ENCODE measurements around the gene HDAC1. TPM values are rescaled to one million over a fixed set of nuclear protein-coding genes. Genes with fewer than 3 reads are reported as not detected.

HDAC1 gene
- total and polyA plus RNA-seq, 10 of the 15 experiments (the other 5 are each of a cell fraction or from before 2014, with no cell fraction given) = 147 to 331 (median 168) TPM

- H3K4me3 ChIP-seq = no peak overlapping the region
- no peak for FAIRE-seq
- SMC1A ChIA-PET (ENCODE audit: uncharacterized antibody, unreplicated experiment) = interaction anchor here (0.6 to 5.2 kb wide), 9 partner anchors 13 to 79 kb away, joined by 3 to 37 read pairs (median 3); partner anchors contain the start of gene CCDC28B
- peak overlapping the region; percentile 12; the same call in 1 of the 2 replicates for H2AFZ ChIP-seq (ENCODE audit: control insufficient read depth, low read depth, low read length)
- no peaks in the 10 kb centered on the region for H4K20me1 ChIP-seq (ENCODE audit: control insufficient read depth, insufficient read depth)
- no peaks in the 10 kb centered on the region for H3K27me3 ChIP-seq (replicated peaks in 1 of 2; ENCODE audit: control insufficient read depth in 2 of 2, insufficient read depth in 2 of 2, low read length in 1 of 2)
- in situ Hi-C loops (cut with MboI) = no loop called here
- no peaks in the 10 kb centered on the region for H3K79me2 ChIP-seq (ENCODE audit: control insufficient read depth, insufficient read depth, low read length)
- no TSS peak for BruUV-seq (replicated peaks)
- H3K9ac ChIP-seq (ENCODE audit: control insufficient read depth, insufficient read depth, low read length) = no peak overlapping the region
- CTCF ChIA-PET = interaction anchor here (0.8 to 5.3 kb wide), 8 partner anchors 10 to 159 kb away, joined by 3 to 50 read pairs (median 4); no protein-coding TSS in a partner anchor
- RAD21 ChIA-PET (ENCODE audit: unreplicated experiment) = interaction anchor here (0.6 to 3.8 kb wide), 3 partner anchors 12 to 74 kb away, joined by 3 to 34 read pairs (median 5); no protein-coding TSS in a partner anchor
- no peak overlapping the region for H3K27ac ChIP-seq (ENCODE audit: control insufficient read depth, insufficient read depth)
- ATAC-seq = peak; percentile 5; the same call in 2 of the 3 replicates
- H3K4me2 ChIP-seq (ENCODE audit: control insufficient read depth, insufficient read depth) = peak overlapping the region; percentile 50; the same call in 1 of the 2 replicates
- peaks cover 21% of the 10 kb centered on the region for H3K4me1 ChIP-seq (ENCODE audit: control insufficient read depth, insufficient read depth, low read length)
- no peaks in the 10 kb centered on the region for H3K9me3 ChIP-seq (replicated peaks; ENCODE audit: control insufficient read depth, insufficient read depth, low read length)
- no peaks in the 10 kb centered on the region for H3K36me3 ChIP-seq (ENCODE audit: control insufficient read depth in 2 of 2, insufficient read depth in 2 of 2, low read length in 1 of 2)
- intact Hi-C loops (cut with micrococcal nuclease; ENCODE audit: unreplicated experiment) = no loop called here
- WGBS (ENCODE audit: insufficient coverage, insufficient replicate concordance, low lambda C conversion rate, missing lambda C conversion rate) = 38% methylated on average over 7 of the region's 7 CpGs
- no peak for DNase-seq (ENCODE audit: low read depth, low spot score)
- POLR2A ChIA-PET = interaction anchor here (0.6 to 1.1 kb wide), 5 partner anchors 7 to 159 kb away, joined by 3 to 7 read pairs (median 4); partner anchors contain the start of gene CCDC28B
- TF ChIP-seq NFYA (IDR thresholded peaks at IDR 0.05; ENCODE audit: borderline replicate concordance, low read depth, low read length) = no peak
- no peak for TF ChIP-seq BHLHE40 (IDR thresholded peaks at IDR 0.05; ENCODE audit: borderline replicate concordance in 1 of 2, low read depth in 2 of 2, low read length in 1 of 2)
- TF ChIP-seq FOXK2 (IDR thresholded peaks at IDR 0.05) = no peak
- no peak for TF ChIP-seq NRF1 (conservative IDR thresholded peaks at IDR 0.05; ENCODE audit: low read depth, low read length)
- no peak for TF ChIP-seq NFYB (IDR thresholded peaks at IDR 0.05; ENCODE audit: insufficient read depth, low read depth, low read length)
- TF ChIP-seq TCF12 (IDR thresholded peaks at IDR 0.05; ENCODE audit: low read depth, low read length) = 0 out of 2 replicates have a peak, but pooled peaks have one; percentile 40
- no peak for TF ChIP-seq SRF (IDR thresholded peaks at IDR 0.05; ENCODE audit: low read depth in 2 of 2, low read length in 2 of 2)
- no peak for TF ChIP-seq SMARCA5 (IDR thresholded peaks at IDR 0.05)
- TF ChIP-seq IRF5 (IDR thresholded peaks at IDR 0.05; ENCODE audit: borderline replicate concordance) = no peak
- no peak for TF ChIP-seq JUND (IDR thresholded peaks at IDR 0.05; ENCODE audit: low read depth, low read length)
- TF ChIP-seq GABPA (IDR thresholded peaks at IDR 0.05; ENCODE audit: low read depth) = no peak
- TF ChIP-seq KAT2A (conservative IDR thresholded peaks at IDR 0.05; ENCODE audit: control insufficient read depth, low read depth, low read length) = no peak
- TF ChIP-seq POU2F2 (IDR thresholded peaks at IDR 0.05; ENCODE audit: borderline replicate concordance, low read depth, low read length) = no peak
- no peak for TF ChIP-seq RB1 (IDR thresholded peaks at IDR 0.05; ENCODE audit: borderline replicate concordance)
- TF ChIP-seq PRDM15 (CRISPR knock-in tag; IDR thresholded peaks at IDR 0.05) = no peak
- peak; percentile 43; the same call in 1 of the 2 replicates for TF ChIP-seq IKZF1 (conservative IDR thresholded peaks at IDR 0.05)
- no peak for TF ChIP-seq SIX5 (IDR thresholded peaks at IDR 0.05; ENCODE audit: low read depth, low read length, severe bottlenecking)
- TF ChIP-seq ZBED1 (IDR thresholded peaks at IDR 0.05; ENCODE audit: borderline replicate concordance) = no peak
- no peak for TF ChIP-seq CHD2 (IDR thresholded peaks at IDR 0.05; ENCODE audit: borderline replicate concordance, low read depth, low read length)
- no peak for TF ChIP-seq NR2F1 (conservative IDR thresholded peaks at IDR 0.05)
- no peak for TF ChIP-seq TCF3 (IDR thresholded peaks at IDR 0.05; ENCODE audit: borderline replicate concordance, insufficient read depth, low read depth, low read length)
These were observed 49.5 kb upstream of the HDAC1 start for GRCh38 chr1:32242341-32242851.

All from GM12878 (cell line).